NCI-H510A (cell line): ENCODE data around the gene COMMD3.
"Not testable (repeated sequence)": the region's sequence is repeated elsewhere in the genome, so short reads cannot be mapped to it uniquely, and the experiment has no call there.

Experiments used
- DNase-seq: peaks from one replicate; lab custom pipeline; 2025; lab: John Stamatoyannopoulos, UW

The COMMD3 gene

DNA sequence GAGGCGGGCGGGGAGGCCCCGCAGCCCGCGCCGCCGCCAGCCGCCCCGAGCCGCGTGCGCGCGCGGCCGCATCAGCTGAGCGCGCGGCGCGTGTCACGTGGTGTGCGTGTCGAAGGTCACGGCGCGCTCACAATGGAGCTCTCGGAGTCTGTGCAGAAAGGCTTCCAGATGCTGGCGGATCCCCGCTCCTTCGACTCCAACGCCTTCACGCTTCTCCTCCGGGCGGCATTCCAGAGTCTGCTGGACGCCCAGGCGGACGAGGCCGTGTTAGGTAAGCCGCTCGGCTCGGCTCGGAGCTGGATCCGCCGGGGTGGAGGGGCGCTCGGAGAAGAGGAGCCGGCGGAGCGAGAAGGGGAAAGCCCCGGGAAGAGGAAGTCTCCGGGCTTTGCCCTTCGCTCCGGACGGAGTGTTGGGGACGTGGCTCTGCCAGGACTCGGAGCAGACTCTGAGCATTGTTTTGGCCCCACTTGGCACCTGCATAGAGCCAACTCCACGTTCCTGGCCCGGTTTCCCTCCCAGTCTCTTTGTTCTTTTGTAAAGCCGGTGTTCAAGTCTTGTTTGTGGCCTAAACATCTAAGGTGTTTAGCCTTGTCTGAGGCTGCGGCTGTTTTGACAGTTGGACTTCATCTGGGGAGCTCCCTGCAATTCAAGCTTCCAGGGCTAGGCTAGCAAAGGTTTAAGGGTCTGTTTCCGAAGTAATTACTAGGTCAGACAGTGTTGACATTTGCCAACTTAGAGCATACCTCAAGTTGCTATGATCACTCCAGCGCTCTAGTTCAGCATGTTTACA is at the start of gene COMMD3:
COMMD3 (plus strand) TSS at position 103 of the 790 bp plus-strand sequence; CDS start at position 133, 30 bp downstream.
- DNase-seq, result peak; percentile 32

DNA sequence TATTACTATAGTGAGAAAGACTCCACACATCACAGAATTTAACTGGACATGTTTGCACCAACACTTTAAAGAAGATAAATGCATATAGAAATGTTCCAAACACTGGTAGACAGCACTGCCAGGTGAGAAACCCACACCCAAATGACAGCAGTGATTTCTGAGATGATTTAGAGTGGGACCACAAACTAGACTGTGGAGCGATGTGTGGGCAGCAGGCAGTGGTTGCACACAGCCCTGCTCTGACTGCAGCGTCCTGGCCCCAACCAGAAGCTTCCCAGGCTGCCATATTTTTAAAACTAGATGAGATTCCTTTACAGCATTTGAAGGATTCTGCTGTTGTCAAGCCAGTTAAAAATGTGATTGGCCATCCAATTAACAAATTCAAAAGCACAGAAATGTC is 47.7 kb upstream of the COMMD3 start:
- no peak for DNase-seq

DNA sequence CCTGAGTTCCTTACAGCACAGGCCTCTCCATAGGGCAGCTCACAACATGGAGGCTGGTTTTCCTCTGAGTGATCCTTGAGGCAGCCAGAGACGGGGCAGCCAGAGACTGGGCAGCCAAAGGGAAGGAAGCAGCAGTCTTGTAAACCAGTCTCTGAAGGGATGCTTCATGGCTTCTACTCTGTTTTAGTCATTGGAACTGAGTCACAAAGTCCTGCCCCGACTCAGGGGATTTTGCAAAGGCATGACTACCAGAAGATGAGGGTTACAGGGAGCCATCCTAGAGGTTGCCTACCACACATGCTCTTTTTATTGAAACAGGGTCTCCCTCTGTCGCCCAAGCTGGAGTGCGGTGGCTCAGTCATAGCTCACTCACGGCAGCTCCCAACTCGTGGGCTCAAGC is 44.4 kb upstream of the COMMD3 start:
- no peak for DNase-seq

DNA sequence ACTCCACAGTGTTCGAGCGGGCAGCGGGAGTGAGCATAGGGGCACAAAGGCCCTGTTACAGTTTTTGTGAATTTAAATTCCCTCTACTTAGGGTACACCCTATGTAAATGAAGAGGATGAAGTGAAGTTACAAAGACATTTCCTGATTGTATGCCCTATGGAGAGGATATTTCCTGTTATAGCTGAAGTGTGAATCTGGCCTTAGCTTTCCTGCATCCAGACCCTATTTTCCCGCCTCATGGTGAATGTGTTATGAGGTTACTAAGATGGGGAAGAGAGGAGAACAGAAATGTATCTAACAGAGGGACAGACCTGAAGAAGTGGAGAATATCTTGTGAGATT is 37.8 kb upstream of the COMMD3 start:
- no peak for DNase-seq

DNA sequence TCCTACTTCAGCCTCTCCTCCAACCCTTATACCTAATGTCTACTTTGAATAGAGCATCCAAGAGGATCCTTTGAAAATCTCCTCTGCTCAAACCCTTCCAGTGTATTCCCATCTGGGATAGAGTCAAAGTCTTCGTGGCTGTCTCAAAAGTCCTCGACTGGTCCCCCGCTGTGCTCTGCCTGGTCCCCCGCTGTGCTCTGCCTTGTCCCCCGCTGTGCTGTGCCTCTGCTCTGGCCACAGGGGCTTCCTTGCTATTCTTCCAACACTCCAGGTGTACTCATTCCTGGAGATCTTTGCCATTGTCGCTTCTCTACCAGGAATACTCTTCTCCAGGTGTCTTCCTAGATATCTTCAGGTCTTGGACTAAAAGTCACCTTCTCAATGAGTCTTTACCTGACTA is 36.1 kb upstream of the COMMD3 start:
- DNase-seq, result no peak

DNA sequence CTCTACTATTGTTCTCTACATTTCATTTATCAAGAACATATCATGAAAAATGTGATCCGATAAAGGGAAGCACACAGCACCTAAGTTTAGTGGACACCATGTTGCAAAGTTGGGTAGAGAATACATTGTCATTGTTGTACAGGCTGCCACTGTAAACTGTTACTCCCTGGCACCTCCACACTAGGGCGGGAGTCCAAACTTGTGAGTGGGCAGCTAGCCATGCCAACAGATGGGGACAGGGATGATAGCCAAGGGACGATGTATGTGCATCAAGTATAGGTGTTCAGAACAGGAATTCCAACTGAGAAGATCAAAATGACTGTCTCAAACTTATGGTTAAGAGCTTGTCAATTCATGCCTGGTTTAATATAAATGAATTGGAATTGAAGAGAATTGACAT is 31.1 kb upstream of the COMMD3 start:
- DNase-seq, result no peak

DNA sequence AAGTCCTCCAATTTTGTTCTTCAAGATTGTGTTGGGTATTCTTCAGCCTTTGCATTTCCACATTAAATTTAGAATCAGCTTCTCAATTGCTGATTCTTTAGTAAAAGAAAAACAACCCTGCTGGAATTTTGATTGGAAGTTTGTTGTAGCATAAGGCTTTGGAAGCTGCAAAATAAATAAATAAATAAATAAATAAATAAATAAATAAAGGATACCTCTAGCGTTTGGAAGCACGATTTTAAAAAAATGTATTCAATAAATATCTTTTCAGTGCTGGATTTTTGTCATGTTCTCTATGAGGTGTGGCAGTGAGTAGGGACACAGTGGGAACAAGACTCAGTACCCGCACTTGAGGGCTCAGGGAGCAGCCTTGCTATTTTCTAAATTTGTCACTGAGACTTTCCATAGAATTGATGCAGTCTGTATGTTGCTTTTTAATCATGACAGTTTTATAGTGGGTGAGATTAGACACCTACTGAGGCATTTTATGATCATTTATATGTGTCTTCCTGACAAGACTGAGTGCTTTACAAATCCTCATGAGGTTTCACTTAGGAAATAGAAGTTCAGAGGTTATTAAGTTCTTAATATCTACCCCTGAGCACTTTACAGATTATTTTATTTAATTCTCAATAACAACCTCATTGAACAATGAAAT is 22.3 kb upstream of the COMMD3 start:
- DNase-seq, result no peak

DNA sequence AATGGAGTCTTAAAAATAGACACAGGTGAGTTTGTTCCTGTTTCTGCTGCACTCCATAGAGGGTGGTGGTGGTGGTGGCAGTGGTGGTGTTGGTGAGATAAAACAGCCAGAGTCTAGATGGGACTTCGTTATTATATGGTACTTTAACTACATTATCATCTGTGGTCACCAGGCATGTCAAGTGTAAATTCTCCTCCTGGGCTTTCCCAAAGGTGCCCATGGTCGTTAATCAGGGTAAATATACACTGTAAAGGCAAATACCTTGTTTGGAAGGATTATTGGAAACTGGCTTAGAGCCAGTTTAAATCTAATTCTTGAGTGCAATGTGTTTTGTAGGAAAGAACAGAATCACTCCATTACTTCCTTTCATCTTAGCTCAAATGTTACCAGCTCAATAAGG is 21.5 kb upstream of the COMMD3 start:
- no peak for DNase-seq

DNA sequence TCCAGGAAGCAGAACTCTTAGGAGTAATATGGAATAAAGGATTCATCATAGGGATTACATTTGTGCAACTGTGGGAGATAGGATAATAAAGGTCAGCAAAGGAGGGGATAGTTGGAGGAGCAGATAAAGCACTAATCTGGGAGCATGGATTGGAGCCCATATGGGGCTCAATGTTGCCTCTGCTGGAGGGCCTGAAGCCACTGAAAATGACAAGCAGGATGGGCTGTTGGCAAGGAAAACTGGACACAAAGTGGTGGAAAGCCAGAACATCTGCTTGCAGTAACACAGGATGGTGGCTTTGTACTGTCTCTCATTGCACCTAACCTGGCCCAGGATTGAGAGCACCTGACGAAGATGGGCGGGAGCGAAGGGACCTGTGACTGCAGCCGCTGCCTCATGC is 15.0 kb upstream of the COMMD3 start:
- no peak for DNase-seq

DNA sequence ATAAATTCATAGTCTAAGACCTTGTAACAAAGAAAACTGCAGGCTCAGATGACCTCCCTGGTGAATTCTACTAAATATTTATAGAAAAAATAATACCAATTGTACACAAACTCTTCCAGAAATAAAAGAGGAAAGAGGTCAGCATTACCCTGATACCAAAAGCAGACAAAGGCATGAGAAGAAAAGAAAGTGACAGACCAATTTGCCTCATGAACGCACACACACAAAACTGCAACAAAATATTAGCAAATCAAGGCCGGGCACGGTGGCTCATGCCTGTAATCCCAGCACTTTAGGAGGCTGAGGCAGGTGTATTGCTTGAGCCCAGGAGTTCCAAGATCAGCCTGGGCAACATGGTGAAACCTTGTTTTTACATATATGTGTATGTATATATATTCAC is 12.7 kb upstream of the COMMD3 start:
- DNase-seq, result no peak

DNA sequence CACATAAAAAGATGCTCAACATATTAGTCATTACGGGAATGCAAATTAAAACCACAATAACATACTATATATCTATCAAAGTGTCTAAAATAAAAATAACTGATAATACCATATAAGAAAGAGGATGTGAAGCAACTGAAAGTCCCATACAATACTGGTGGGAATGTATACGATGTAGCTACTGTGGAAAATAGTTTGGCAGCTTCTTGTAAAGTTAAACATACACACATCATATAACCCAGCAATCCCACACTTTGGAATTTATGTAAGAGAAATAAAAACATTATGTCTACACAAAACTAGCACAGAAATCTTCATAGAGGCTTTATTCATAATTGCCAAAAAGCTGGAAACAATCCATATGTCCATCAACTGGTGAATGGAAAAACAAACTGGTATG is 10.5 kb upstream of the COMMD3 start:
- DNase-seq, result no peak

DNA sequence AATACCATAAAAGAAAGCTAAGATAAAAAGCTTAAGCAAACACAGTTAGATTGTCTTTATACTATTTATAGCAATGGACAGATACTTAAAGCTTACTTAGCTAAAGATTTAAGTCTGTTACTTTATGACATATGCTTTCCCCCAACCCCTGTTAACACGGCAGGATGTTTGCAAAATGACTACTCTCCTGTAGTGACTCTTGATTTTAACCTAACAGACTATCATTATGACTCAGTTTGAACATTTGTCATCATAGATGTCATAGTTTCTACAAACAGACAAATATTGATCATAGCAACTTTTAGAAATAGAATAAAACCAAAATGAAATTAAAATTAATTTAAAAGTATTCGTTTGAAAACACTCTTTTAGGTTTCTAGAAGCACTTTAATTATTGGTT is 7.8 kb upstream of the COMMD3 start:
- DNase-seq, result no peak

DNA sequence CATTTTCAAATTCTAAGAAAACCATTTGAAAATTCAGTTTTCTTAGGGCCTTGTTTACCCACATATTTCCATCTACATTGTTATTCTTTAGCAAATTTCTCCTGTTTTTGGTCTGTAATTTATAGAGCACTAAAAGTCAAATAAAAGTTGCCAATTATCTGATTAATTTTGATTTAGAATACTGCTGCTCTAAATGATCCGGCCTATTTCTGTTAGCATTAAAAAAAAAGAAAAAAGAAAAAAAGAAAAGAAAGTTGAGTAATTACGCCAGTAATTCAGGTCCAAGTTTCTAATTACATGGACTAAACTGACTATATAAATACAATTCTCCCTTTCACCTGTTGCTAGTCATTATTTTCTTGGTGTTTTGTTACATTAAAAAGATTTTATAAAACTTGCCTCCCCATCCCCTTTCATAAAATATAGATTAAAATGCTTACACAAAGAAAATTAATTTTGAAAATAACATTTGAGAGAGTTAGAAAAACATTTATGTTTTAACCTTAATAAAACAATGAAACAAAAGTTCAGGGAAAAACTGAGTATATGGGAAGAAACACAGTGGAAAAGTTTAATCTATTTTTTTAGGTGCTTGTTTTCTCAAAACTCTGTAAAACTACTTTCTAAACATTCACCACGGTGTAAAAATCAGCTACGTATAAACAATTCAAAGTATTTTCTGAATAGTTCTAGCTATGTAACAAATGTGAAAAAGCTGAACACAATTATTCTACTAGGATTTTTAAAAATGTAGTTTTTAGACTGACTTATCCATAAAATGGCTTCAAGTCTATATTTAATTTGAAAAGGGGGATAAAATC is 6.8 kb upstream of the COMMD3 start:
- no peak for DNase-seq

DNA sequence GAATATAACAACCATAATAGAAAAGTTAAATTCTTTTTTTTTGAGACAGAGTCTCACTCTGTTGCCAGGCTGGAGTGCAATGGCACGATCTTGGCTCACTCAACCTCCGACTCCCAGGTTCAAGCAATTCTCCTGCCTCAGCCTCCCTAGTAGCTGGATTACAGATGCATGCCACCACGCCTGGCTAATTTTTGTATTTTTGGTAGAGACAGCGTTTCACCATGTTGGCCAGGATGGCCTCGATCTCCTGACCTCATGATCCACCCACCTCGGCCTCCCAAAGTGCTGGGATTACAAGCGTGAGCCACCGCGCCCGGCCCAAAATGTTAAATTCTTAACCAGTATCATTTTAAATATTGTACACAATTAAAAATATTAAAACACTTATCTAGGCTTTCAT is 6.2 kb upstream of the COMMD3 start:
- DNase-seq, result not testable (repeated sequence)

DNA sequence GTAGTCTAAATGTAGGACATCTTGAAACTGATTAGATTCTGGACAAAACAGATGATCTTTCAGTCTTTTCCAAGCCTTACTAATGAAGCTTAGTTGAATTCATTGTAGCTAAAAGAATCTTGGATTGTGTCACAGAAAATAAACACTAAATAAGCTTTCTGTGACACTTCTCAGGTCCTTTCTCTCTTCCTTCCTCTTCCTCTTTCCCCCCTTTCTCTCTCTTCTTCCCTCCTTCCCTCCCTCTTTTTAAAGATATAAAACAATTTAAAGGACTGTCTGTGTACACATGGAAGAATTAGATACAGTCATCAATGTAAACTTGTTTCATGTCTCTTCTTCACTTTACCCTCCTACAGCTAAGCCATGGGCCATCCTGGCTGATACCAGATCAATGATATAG is 5.3 kb upstream of the COMMD3 start:
- no peak for DNase-seq

DNA sequence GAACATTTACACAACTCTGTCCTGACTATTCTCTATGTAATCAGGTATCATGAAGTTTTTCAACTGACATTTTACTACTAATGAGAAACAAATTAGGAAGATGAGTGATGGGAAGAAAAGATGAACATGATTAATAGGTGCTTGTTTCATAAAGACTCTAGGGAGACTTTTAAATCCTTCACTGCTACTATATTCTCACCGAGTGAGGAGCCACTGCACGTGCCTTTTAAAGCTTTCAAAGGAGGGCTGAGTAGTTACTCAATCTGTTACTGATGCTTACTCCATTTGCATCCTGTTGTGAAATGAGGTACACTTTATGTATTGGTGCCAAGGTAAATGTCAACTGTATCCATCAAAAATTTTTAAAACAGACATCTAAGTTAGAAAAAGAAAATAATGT is 1.3 kb upstream of the COMMD3 start:
- no peak for DNase-seq

DNA sequence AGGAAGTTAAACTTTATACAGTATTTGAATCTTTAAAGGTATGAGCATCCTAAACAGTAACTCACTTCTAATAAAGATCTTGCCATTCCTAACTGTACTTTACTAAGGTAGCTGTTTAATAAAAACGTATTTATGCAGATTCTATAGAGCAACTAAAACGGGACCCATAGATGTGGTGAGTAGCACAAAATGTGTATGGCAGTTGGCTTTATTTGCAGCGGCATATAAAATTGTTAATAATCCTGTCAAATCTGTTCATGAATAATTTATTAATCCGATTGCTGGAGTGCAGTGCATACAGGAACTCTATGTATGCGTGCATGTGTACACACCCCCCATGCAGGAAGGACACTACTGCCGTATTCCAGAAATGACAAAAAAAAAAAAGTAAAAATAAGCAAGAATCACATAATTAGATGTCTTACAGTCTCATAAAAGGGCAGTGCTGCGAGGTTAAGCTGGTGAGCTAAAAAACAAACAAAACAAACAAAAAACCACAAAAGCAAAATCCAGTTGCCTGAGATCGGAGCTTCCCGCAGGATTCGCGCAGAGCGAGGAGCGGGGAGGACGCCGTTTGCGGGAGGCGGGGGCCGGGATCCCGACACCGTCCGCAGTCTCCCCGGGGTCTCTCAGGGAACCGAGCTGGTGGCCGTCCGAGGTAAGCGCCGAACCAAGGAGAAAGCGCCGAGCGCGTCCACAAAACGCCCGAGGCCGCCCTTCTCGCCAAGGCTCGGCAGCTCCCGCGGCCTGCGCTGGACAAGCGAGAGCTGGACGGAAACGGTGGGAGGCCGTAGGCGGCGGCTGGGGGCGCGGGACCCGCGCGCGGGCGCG is 518 bp upstream of the COMMD3 start:
- DNase-seq, result no peak

DNA sequence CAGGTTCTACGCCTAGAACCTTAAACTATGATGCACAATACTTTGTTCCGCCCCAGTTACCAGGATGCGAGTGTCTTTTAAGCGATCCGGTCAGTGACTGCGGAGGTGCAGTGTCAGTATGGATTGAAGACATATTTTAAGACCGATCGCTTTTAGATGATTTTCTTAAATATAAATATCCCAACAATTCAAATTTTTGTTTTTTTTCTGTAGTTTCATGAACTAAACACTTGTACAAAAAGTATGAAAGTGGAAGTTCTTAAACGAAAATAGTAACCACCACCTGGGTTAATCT is 835 bp downstream of the COMMD3 start:
- DNase-seq, result no peak

DNA sequence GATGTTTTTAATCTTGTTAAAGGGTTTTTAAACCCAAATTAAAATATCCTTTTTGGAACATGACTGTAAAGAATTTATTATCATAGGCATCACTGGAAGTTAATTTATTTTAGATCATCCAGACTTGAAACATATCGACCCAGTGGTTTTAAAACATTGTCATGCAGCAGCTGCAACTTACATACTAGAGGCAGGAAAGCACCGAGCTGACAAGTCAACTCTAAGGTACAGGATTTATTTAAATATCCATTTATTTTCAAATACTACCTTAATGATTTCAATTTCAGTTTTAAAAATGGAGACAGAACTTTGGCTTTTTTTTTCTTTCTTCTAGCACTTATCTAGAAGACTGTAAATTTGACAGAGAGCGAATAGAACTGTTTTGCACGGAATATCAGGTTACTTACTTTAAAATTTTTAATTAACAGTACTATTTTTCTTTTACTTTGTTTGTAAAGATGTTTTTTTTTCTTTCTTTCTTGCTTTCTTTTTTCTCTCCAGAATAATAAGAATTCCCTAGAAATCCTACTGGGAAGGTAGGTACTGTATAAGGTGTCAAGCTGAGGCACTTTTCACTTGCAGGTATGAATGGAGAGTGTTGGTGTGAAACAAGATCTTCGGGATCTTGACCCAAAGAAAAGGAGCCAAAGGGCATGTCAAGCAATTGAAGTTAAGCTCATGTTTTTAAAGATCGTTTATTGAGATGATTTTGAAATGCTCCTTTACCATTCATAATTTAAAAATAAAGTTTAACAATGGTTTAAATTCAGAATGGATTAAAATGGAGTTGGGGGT is 1.8 kb downstream of the COMMD3 start:
- no peak for DNase-seq

DNA sequence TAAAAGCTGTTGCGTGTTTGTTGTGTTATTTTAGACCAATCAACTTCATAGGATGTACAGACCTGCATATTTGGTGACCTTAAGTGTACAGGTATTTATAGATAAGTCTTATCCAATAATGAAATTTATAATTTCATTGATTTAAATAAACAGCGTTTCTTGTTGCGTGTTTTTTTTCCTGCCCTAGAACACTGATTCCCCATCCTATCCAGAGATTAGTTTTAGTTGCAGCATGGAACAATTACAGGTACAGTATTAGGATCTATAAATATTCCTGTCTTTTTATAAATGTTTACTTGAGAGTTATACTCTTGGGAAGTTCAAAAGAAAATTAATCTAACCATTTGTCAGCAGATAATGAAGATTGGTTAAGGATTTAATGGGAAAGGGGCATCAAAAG is 2.6 kb downstream of the COMMD3 start:
- DNase-seq, result no peak

DNA sequence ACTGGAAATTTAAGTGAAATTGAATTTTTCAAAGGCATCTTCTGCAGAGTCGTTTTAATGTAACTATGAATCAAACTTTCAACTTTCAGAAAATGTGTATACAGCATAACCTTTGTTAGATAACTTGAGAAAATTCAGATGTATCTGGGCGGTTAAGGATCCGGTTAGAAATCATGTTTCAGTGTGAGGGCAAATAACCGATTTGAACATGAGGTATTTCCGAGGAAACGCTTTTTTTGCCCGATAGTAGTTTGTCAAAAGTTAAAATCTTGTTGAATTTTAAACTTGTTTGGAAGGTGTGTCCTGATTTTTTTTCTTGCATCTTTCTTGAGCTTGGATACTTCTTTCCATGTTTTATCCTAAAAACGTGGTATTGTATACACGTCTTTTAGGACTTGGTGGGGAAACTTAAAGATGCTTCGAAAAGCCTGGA is 3.4 kb downstream of the COMMD3 start:
- no peak for DNase-seq
